ENCODE results near the gene ZNHIT1. TPM values are rescaled to one million over a fixed set of nuclear protein-coding genes. Genes with fewer than 3 reads are reported as not detected.

The ZNHIT1 gene
- polyA plus RNA-seq, 3 donors = 48.6 to 55.2 (median 52.8) TPM

DNA sequence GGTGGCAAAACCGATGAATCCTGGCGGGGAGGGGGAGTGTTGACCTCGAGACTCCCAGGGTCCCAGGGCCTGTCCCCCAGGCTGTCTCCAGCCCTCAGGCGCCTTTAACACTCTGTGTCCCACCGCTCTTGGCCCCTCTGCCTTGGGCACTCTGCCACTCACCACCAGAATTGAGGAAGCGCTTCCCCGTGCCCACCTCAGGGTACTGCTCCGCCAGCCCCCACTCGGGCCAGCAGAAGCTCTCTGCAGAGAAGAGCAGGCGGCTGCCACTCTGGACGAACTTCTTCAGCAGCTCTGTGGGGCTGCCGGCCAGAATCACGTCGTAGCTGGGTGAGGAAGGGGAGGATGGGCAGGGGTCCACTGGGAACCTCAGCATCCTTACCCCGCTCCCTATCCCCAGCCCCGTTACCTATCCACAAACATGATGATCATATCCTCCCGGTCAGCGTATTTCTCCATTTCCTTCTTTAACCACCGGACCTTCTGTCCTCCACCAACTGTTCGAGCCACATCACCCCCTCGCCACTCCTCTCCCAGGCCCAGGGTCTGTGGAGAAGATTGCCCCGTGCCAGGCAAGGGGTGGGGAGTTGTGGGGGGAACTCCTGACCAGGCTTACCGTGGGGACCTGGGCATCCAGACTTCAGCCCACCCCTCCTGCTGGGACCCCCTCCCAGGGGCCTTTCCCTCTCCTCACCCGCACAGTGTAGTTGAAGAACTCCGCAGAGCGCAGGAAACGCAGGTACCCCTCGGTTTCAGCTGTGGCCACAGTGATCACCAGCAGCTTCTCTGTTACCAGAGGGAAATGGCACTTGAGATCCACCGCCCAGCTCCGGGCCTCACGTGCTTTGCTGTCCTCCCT, 1.7 kb upstream of the ZNHIT1 start:
- DNase-seq (ENCODE audit: low read depth in 3 of 3, low spot score in 2 of 3) = no peak

DNA sequence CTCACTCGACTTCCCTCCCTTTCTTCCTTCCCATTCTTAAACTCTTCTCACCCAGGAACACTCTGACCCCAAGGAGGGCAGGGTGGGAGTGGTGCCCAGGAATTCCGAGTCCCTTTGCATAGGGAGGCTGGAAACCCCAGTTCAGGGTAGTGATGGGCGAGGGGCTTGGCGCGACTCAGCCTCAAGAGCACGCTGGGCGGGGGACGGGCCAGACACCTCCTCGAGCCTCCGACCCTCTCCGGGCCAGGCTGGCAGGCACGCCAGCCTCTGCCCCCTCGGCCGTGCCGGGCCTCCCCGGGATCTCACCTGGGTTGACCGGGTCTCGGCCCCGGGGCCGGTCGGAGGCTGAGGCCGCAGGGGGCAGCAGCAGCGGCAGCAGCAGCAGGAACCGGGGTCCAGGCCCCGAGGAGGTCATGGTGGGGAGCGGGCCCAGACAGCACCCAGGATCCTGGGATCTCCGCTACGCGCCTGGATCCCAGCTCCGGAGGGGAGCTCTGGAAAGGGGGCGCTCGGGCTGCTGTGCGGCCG, 1.0 kb upstream of the ZNHIT1 start:
- DNase-seq (ENCODE audit: low read depth in 3 of 3, low spot score in 2 of 3) = no peak

DNA sequence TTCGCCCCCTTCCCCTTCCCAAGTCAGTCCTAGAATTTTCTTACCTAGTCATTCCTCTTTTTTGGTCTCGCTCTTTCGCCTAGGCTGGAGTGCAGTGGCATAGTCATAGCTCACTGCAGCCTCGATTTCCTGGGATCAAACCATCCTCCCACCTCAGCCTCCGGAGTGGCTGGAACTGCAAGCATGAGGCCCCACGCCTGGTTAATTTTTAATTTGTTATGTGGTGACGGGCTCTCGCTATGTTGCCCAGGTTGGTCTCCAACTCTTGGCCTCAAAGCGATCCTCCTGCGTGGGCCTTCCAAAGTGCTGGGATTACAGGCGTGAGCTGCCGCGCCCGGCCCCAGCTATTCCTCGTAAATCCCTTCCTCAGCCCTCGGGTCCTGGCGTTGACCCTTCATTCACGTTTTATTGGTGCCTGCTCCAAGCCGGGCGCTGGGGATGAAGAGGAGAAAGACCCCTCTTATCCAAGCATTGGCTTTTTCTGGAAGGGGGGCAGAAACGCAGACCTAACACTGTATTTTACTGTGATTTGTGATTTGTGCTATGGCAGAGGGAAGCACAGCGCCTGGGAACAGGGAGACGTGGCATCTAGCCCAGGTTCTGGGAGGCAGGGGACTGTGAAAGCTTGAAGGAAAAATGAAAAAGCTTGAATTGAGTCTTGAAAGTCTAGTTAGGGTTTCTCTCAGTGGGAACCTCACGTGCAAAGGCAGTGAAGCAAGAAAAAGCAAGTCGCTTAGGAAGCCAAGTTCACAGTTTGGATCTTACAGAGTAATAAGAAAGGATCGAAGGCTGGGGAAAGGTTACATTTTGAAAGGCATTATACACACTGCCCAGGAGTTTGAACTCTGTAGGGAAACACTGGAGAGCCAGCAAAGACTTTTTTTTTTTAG, 516 bp downstream of the ZNHIT1 start:
- DNase-seq (ENCODE audit: low read depth in 3 of 3, low spot score in 2 of 3) = no peak

DNA sequence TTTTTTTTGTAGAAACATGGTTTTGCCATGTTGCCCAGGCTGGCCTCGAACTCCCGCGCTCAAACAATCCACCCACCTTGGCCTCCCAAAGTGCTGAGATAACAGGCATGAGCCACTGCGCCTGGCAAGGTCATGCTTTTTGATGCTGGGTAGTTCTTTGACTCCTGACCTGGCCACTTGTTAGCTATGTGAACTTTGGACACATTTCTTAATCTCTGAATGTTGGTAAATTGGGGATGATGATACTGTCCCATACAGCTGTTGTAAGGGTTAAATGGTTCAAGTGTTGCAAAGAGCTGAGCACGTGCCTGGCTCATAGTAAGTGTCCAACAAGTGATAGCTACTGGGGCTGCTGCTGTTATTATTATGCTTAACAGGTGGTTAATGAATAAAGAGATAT, 2.3 kb downstream of the ZNHIT1 start:
- no peak for DNase-seq (ENCODE audit: low read depth in 3 of 3, low spot score in 2 of 3)

DNA sequence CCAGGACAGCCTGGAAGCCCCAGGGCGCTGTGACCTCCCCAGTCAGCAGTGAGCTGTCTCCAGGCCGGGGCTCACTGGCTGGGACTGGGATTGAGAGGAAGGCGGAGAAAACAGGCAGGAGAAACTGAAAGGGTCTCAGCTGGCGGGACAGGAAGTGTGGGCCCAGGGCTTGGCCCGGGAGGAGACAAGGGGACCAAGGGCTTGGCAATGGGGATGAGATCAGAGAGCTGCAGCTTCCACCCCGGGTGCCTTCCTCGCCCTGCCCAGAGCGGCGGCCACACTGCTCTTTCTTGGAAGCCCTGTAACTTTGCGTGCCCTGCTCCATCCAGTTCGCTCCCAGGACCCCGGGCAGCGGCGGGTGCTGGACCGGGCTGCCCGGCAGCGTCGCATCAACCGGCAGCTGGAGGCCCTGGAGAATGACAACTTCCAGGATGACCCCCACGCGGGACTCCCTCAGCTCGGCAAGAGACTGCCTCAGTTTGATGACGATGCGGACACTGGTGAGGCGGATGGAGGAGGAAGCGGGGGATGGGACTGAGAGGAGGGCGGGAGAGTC, 4.4 kb downstream of the ZNHIT1 start:
- DNase-seq (ENCODE audit: low read depth in 3 of 3, low spot score in 2 of 3) = no peak

DNA sequence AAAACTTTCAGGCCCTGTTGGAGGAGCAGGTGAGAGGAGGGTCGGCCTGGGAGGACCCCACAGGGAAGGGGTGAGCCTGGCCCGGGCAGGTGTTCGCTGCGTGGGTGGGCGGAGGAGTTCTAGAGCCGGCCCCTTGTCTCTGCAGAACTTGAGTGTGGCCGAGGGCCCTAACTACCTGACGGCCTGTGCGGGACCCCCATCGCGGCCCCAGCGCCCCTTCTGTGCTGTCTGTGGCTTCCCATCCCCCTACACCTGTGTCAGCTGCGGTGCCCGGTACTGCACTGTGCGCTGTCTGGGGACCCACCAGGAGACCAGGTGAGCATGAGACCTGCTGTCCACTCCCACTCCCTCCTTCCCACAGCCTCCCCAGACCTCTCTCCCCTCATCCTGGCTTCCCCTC, 5.6 kb downstream of the ZNHIT1 start:
- no peak for DNase-seq (ENCODE audit: low read depth in 3 of 3, low spot score in 2 of 3)

DNA sequence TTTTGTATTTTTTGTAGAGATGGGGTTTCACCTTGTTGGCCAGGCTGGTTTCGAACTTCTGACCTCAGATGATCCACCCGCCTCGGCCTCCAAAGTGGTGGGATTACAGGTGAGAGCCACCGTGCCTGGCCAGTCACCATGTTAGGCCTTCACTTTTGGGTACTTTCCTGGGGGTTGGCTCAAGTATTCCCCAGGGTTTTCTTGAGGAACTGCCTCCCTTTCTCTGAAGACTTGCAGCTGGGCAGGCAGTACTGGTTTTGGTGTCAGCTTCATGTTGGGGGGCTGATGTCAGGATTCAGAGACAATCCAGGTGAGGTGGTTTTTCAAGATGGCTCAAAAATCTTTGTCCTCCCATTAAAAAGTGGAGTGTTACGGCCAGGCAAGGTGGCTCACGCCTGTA, 7.7 kb downstream of the ZNHIT1 start:
- no peak for DNase-seq (ENCODE audit: low read depth in 3 of 3, low spot score in 2 of 3)

DNA sequence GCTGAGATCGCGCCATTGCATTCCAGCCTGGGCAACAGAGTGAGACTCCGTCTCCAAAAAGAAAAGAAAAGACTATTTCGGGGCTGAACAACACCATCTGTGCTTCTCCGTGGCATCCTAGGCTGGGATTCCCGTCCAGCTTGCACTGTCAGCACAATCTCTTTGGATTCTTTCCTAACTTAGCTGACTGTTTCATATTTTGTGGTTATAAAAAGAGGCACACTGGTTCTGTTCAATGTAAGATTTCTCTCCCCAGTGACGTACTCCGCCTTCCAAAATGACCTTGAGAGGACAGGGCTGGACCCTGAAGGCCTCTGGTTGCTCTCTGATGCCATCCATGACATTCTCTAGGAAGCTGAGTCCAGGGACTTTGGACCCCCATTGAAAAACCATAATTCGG, 8.8 kb downstream of the ZNHIT1 start:
- DNase-seq (ENCODE audit: low read depth in 3 of 3, low spot score in 2 of 3) = no peak

DNA sequence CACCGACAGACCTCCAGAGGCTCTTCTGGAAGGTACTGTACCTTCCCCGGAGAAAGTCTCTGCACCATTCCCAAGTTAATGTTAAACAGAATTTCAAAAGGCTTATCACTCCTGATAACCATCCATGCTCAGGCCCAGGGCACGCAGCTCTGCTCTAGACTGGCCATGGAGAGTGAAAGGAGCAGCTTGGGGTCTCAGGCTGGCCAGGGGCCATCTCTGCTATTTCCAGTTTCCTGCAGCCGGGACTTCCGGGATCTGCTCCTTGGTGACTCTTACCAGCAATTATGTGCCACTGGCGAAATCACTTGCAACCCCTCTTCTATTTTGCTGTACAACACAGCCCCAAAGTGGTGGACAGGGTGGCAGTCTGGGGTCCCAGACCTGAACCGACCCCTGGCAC, 13.7 kb downstream of the ZNHIT1 start:
- DNase-seq (ENCODE audit: low read depth in 3 of 3, low spot score in 2 of 3) = no peak

DNA sequence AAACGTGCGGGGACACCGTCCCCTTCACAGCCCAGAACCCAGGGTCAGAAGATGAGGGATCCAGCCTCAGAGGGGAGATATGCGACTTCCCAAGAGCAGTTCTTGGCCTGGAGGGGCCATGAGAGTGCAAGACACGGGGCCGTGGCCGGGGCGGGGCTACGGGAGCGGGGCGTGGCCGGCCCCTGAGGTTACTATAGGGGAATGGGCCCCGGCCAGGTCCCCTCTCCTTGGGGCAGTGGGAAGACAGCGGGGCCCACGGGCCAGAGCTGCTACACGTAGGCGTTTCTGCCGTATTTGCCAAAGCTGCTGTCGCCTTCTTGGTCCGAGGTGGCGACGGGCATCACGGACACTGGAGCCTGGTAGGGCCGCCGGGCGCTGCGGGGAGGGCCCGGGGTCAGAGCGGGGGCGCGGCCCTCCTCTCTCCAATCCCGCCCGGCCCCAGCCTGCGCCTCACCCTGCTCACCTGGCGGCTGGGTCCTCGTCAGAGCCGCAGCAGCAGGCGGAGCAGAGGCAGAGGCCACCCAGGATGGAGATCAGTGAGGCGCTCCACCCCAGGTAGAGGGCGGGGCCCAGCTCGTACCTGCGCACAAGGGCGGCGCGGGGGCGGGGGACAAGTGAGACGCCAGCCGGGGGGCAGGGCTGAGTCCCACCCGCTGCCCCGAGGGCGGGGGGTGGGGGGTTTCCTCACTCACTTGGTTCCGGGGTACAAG, 14.3 kb downstream of the ZNHIT1 start:
- DNase-seq (ENCODE audit: low read depth in 3 of 3, low spot score in 2 of 3) = no peak

DNA sequence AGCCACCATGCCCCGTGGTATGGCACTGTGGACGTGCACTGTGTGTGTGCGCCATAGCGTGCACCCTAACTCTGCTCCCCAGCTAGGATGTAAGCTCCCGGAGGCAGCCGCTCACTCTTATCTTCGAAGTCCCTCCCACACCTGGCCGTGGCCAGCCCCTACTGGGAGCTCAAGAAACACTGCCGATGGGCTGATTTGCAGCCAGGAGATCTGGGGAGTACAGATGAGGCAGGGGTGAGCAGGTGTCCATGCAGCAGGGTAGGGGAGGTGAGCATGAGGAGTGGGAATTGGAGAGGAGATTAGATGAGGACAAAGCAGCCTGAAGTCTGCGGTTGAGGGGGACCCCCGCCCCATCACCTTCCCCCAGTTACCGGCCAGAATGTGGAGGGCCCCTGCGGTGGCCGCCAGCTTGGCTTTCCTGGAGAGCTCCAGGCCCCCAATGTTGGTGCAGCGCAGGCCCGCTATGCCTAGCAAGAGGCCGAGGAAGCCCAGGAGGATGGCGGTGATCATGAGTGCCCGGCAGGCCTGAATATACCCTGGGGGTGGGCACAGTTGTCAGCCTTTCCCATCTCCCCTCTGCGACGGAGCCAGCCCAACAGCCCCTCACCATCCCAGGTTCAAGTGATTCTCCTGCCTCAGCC, 16.1 kb downstream of the ZNHIT1 start:
- DNase-seq (ENCODE audit: low read depth in 3 of 3, low spot score in 2 of 3) = no peak

DNA sequence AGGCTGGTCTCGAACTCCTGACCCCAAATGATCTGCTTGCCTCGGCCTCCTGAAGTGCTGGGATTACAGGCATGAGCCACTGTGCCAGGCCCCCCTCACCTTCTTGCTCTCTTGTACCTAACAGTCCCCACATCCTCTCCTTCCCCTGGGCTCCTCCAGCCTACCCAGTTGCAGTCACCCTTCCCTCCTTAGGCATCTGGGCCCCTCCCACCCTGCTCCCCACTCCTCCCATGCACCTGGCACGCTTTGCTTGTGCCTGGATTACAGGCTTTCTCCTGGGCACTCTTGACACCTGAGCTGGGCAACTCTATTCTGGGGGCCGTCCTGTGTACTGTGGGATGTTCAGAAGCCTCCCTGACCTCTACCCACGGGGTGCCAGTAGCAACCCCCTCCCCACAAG, 16.7 kb downstream of the ZNHIT1 start:
- DNase-seq (ENCODE audit: low read depth in 3 of 3, low spot score in 2 of 3) = no peak

DNA sequence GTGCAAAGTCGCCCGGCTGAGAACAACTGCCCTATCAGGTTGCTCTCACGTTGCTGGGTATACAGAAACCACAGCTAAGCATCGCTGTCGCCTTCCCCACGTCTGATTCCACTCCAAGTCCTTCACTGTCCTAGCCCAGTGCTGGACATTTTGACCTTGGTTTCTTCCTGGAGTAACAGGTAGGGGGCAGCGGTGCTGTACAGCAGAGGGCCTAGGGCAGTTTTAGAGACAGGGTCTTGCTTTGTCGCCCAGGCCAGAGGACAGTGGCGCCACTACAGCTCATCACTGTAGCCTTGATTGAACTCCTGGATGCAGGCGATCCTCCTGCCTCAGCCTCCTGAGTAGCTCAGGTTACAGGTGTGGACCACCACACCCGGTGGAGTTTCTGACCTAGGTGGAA, 17.1 kb downstream of the ZNHIT1 start:
- DNase-seq (ENCODE audit: low read depth in 3 of 3, low spot score in 2 of 3) = no peak

DNA sequence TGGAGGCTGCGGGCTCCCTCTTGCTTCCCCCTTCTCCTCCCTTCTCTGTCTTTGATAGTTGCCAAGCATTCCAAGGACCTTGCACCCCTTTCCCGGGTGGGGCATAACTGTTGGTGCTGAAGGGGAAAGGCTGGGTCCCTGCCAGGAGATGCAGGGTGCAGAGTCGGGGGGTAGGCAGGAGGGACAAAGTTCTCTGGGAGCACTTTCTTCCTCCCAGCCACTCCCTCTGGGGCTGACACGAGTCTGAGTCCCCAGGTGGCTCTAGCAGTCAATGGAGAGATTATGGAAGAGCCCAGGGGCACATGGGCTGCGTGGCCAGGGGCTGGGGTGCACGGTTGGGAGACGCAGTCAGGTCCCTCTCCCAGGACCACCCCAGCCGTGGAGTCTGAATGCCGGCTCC, 17.6 kb downstream of the ZNHIT1 start:
- DNase-seq (ENCODE audit: low read depth in 3 of 3, low spot score in 2 of 3) = no peak

DNA sequence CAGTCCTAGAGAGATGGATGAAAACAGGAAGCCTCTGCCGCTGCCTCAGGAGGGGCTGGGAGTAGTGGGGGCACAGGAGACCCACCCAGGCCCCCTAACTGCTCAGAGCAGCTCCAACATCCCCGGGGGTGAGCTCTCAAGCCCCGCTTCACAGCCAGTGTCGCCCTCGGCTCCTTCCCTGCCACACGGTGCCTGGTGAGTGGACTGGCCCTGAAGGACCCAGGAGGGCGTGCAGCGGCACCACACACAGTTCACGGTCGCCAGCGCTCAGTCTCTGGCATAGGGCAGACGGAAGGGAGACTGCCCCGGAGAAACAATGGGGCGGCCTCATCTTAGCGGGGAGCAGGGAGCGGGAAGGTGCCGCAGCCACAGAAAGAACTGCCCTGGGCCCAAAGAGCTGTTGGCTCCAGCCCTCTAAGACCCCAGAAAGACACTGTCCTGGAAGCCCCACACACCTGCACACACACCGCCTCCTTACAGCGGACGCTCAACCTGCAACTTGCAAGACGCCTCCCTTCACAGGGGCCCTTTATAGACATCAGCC, 18.4 kb downstream of the ZNHIT1 start:
- no peak for DNase-seq (ENCODE audit: low read depth in 3 of 3, low spot score in 2 of 3)

DNA sequence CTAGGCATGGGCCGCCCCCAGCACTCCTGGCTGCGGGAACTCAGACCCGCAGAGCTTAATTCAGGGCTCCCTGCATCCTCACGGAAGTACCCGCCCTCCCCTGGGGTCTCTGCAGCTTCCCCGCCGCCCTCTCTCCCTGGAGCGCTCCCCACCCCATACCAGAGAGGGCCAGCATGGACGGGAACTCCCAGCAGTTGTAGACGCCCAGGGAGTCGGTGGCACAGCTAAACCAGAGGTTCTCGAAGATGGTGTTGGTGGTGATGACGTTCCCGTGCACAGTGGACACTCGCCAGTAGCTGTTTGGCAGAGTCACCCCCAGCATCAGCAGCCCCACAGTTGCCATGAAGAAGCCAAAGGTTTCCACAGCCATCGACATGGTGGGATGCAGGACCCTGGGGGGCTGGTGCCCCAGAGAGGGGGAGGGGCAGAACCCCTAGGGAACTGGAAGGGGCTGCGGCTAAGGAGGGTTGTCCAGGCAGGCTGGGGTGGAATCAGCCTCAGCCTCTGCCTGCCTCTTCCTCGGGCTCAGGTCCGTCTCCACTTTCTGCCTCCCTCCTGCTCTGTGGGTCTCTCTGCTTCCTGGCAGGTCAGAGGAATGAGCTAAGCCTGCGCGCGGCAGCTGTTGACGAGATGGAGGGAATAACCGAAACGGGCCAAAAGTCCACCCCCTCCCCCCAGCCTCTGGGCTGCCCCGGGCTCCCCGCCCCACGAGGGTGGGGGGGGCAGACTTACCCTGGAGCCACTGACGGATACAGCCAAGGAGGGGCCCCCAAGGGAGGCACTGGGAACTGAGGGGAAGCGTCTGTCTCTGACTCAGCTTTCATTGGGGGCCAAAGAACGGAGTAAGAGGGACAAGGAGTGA, 19.5 kb downstream of the ZNHIT1 start, which contains the start of gene CLDN15:
Gene CLDN15 (minus strand): TSS at position 597 of the 862 bp plus-strand sequence. CDS start 221 bp downstream, at position 376.
- no peak for DNase-seq (ENCODE audit: low read depth in 3 of 3, low spot score in 2 of 3)

DNA sequence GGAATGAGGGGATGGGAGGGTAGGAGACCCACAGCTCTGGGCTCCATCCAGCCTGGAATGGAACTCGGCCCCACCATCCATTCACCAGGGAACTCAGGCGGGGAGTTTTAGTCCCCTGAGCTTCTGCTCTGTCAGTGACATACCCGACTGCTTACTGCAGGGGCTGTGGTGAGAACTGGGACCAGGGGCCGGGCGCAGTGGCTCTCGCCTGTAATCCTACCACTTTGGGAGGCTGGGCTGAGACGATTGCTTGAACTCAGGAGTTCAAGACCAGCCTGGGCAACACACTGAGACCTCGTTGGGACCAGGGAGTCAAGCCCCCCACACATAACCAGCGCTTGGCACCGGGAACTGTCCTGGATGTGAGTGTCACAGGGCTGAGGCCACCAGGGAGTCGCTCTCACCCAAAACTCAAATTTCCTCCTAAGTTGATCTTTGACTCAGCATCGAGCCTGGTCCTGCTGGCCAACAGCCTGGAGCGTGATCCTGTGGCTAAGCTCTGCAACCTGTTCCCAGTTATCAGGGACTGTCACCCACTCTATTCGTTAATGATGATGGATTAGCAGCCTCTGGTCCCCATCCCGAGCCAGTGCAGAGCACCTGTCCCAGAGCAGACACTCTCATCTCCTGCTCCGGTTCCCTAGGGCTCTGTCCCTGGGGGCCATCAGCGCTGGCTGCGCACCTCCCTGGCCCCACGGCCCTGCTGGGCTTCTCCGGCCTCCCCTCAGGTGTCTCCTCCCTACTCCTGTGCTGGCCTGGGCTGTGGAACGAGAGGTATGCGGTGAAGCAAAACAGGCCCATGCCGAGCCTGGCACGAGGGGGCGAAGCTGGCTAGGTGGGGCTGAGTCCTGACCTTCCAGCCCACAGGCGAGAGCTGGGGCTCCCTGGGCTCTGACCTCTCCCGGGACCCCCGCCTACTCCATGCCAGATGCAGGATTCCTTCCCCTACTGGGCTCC, 20.5 kb downstream of the ZNHIT1 start:
- no peak for DNase-seq (ENCODE audit: low read depth in 3 of 3, low spot score in 2 of 3)
